Prostate gland (tissue), 2 donors: ENCODE results near the gene FCGR3A. TPM values are rescaled to one million over a fixed set of nuclear protein-coding genes. Genes with fewer than 3 reads are reported as not detected.
"Not testable (repeated sequence)": the region's sequence is repeated elsewhere in the genome, so short reads cannot be mapped to it uniquely, and the experiment has no call there.

Experiments used
- DNase-seq: peaks from one replicate; pipeline ENCODE4 v3.0.0-alpha.2; 2019; ENCODE audit warnings: low spot score
- H3K27ac ChIP-seq, 2 donors: fragments of 200-600 bp; sonication (generic); 2 replicates each; pipeline ENCODE4 v1.5.1; 2017 to 2019
- H3K27me3 ChIP-seq: fragments of 200-600 bp; sonication (generic); replicated peaks from 2 replicates; pipeline ENCODE4 v1.5.1; 2019; ENCODE audit not compliant: insufficient read depth
- H3K36me3 ChIP-seq, 2 donors: fragments of 200-600 bp; sonication (generic); 1 replicate in 1 of 2; 2 replicates in 1 of 2; pipeline versions ENCODE4 v1.5.1 to v1.8.1; 2017 to 2019
- H3K4me1 ChIP-seq: fragments of 200-600 bp; sonication (generic); replicated peaks from 2 replicates; pipeline ENCODE4 v1.5.1; 2019
- H3K4me3 ChIP-seq, 2 donors: fragments of 200-600 bp; sonication (generic); 2 replicates each; pipeline ENCODE4 v1.5.1; 2017 to 2019
- H3K9me3 ChIP-seq: fragments of 200-600 bp; sonication (generic); 2 replicates; pipeline ENCODE4 v1.5.1; 2017
- WGBS: methylation state at CpG from one replicate; pipeline ENCODE4 v1.1.5; 2018; 5-methylcytosine and 5-hydroxymethylcytosine counted together
- intact Hi-C: fragments of 100-400 bp; cut with DNase I; formaldehyde crosslinking; loops from one replicate; pipeline ENCODE4 v1.14.2; 2022
- total RNA-seq, 2 donors: library from RNA; depleted of rRNA; stranded (reverse); fragments of >200 nt; gene quantifications; one replicate each; pipeline ENCODE4 v1.1.0, GENCODE V29; 2016

The FCGR3A gene
- total RNA-seq, 2 donors from 2014 or later = 6.9 to 7.4 TPM

GRCh38 chr1:161554815-161555417, 5.3 kb upstream of the FCGR3A start:
- H3K27ac ChIP-seq, DNase-seq, H3K4me1 ChIP-seq, H3K4me3 ChIP-seq, H3K27me3 ChIP-seq, intact Hi-C loops, H3K36me3 ChIP-seq, H3K9me3 ChIP-seq: not testable (repeated sequence)
- WGBS = 50% methylated on average over 1 of the region's 1 CpG

GRCh38 chr1:161554340-161554739, 4.7 kb upstream of the FCGR3A start:
- H3K9me3 ChIP-seq, H3K4me3 ChIP-seq, H3K27ac ChIP-seq, DNase-seq, H3K27me3 ChIP-seq, H3K4me1 ChIP-seq, H3K36me3 ChIP-seq, intact Hi-C loops: not testable (repeated sequence)
- WGBS = 93% methylated on average over 3 of the region's 3 CpGs

GRCh38 chr1:161553631-161554030, 4.0 kb upstream of the FCGR3A start:
- H3K36me3 ChIP-seq, H3K4me1 ChIP-seq, H3K27me3 ChIP-seq, H3K4me3 ChIP-seq, intact Hi-C loops, H3K9me3 ChIP-seq, DNase-seq, H3K27ac ChIP-seq: not testable (repeated sequence)
- WGBS = 69% methylated on average over 2 of the region's 2 CpGs

- H3K27me3 ChIP-seq, H3K4me1 ChIP-seq, H3K9me3 ChIP-seq, H3K27ac ChIP-seq, H3K4me3 ChIP-seq, DNase-seq, H3K36me3 ChIP-seq, intact Hi-C loops: not testable (repeated sequence)
- 81% methylated on average over 5 of the region's 5 CpGs for WGBS
Measured at GRCh38 chr1:161550942-161551341, 1.3 kb upstream of the FCGR3A start.

GRCh38 chr1:161548749-161549406, 740 bp downstream of the FCGR3A start:
- DNase-seq, H3K27ac ChIP-seq, H3K4me1 ChIP-seq, H3K9me3 ChIP-seq, intact Hi-C loops, H3K27me3 ChIP-seq, H3K36me3 ChIP-seq, H3K4me3 ChIP-seq: not testable (repeated sequence)
- WGBS = 80% methylated on average over 1 of the region's 2 CpGs

- 90% methylated on average over 8 of the region's 8 CpGs for WGBS
- intact Hi-C loops, H3K36me3 ChIP-seq, H3K4me3 ChIP-seq, H3K27me3 ChIP-seq, H3K9me3 ChIP-seq, H3K27ac ChIP-seq, DNase-seq, H3K4me1 ChIP-seq: not testable (repeated sequence)
Measured at GRCh38 chr1:161547995-161548741, 1.4 kb downstream of the FCGR3A start.

- H3K27ac ChIP-seq, H3K4me3 ChIP-seq, H3K36me3 ChIP-seq, DNase-seq, H3K9me3 ChIP-seq, intact Hi-C loops, H3K27me3 ChIP-seq, H3K4me1 ChIP-seq: not testable (repeated sequence)
- 60% methylated on average over 11 of the region's 11 CpGs for WGBS
Measured at GRCh38 chr1:161545005-161545731, 4.5 kb downstream of the FCGR3A start.

- 92% methylated on average over 1 of the region's 1 CpG for WGBS
Measured at GRCh38 chr1:161543125-161543524, 6.5 kb downstream of the FCGR3A start.

GRCh38 chr1:161542091-161542559, 7.5 kb downstream of the FCGR3A start:
- WGBS = 88% methylated on average over 5 of the region's 5 CpGs
- H3K4me3 ChIP-seq, DNase-seq, H3K27me3 ChIP-seq, H3K9me3 ChIP-seq, intact Hi-C loops, H3K27ac ChIP-seq, H3K4me1 ChIP-seq, H3K36me3 ChIP-seq: not testable (repeated sequence)

More at GRCh38 chr1:161543125-161543524, 6.5 kb downstream of the FCGR3A start:
- H3K4me1 ChIP-seq, H3K9me3 ChIP-seq, DNase-seq, H3K4me3 ChIP-seq, H3K27me3 ChIP-seq, H3K27ac ChIP-seq, H3K36me3 ChIP-seq, intact Hi-C loops: not testable (repeated sequence)

GRCh38 chr1:161540570-161540960, 9.1 kb downstream of the FCGR3A start:
- intact Hi-C loops, DNase-seq, H3K9me3 ChIP-seq, H3K27me3 ChIP-seq, H3K36me3 ChIP-seq, H3K4me3 ChIP-seq, H3K4me1 ChIP-seq, H3K27ac ChIP-seq: not testable (repeated sequence)
- WGBS = 64% methylated on average over 10 of the region's 10 CpGs

- WGBS = 11% methylated on average over 41 of the region's 41 CpGs
- H3K4me3 ChIP-seq = peak overlapping the region; percentile 2 to 21
- H3K27ac ChIP-seq, H3K4me1 ChIP-seq, H3K9me3 ChIP-seq, H3K36me3 ChIP-seq, intact Hi-C loops, H3K27me3 ChIP-seq: not testable (repeated sequence)
- peak; percentile 17 for DNase-seq
Measured at GRCh38 chr1:161539731-161540569, 9.7 kb downstream of the FCGR3A start.
